HG02870 (cell line): ENCODE data around the gene CSF1R.
"Not testable (repeated sequence)": the region's sequence is repeated elsewhere in the genome, so short reads cannot be mapped to it uniquely, and the experiment has no call there.

Experiments
- ATAC-seq: cut with Tn5 transposase; IDR thresholded peaks from one replicate; pipeline ENCODE4 v1.9.1; 2021; ENCODE audit warnings: mild to moderate bottlenecking, moderate library complexity; ENCODE audit not compliant: unreplicated experiment

The CSF1R gene

GRCh38 chr5:150105928-150106615 is 19.7 kb upstream of the CSF1R start:
- no peak for ATAC-seq

DNA sequence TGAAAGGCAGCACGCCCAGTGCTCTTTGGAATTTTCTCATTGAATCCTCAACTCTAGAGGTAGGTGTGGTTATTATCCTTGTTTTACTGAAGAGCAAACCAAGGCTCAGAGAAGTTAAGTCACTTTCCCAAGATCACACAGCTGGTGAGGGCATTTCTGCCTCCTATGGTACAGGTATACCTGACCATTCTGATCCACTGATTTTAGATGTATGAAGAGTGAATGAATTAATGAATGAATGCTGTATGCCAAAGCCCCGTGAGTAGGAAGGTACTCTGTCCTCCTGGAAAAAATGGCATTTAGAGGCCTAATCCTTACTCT is 18.2 kb upstream of the CSF1R start:
- ATAC-seq = no peak

DNA sequence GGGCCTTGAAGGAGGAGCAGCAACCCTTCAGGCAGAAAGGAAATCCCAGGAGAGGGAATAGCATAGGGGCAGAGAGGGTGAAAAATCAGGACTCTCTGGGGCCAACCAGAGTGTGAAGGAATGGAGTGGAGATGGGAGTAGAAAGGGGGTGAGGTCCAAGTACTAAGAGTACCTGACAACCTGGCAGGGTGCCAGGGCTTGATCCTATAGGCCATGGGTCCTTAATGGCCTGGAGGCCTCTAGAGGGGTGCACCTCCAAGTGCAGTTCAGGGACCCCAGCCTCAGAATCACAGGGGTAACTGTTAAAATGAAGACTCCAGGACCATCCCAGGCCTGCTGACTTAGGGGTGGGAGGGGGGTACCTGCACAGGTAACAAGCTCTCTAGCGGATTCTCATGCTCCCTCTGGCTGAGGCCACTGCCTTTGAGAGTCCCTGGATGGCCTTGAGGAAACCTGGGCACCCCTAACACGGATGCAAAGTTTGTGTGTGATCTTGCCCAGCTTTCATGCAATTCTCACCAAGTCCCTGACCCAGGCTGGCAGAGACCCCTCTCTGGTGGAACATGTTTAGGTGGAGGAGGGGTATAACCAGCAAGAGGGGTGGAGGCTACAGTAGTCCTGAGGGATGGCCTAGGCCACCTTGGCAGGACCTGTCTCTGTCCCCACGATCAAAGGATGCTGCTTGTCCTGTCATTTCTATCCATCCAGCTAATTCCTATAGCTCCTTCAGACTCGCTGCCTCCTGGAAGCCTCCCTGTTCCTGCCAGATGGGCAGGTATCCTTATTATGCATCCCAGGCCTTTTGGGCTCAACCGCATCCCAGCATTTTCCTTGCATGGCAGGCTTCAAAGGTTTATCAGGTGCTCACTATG is 17.6 kb upstream of the CSF1R start:
- ATAC-seq = no peak

DNA sequence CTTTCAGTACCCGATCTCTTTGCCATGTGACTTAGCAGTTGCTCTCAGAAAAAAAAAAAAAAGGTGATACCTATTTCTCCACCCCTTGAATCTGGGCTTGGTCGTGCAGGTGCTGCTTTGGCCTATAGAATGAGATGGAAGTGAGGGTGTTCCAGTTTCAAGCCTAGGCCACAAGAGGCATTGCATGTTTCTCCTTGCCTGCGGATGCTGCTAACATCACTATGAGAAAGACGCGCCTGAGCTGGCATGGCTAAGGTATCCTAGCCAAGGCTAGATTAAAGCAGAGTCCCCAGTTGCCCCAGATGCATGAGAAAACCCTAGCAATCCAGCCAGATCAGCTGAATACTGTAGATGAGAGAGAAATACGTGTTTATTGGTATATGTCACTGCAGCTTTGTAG is 14.7 kb upstream of the CSF1R start:
- ATAC-seq = no peak

DNA sequence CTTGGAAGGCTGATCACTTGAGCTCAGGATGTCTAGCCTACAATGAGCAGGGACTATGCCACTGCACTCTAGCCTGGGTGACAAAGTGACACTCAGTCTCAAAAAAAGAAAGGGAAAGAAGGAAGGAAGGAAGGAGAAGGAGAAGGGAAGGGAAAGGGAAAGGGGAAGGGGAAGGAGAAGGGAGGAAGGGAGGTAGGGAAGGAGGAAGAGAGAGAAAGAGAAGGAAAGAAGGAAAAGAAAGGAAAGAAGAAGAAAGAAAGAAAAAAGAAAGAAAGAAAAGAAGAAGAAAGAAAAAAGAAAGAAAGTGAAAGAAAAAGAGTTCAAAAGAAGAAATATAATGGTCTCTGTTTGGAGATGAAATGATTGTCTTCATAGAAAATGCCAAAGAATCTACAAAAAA is 10.8 kb upstream of the CSF1R start:
- no peak for ATAC-seq

- ATAC-seq = peak; percentile 63
Measured at GRCh38 chr5:150092159-150092787, 5.9 kb upstream of the CSF1R start.

DNA sequence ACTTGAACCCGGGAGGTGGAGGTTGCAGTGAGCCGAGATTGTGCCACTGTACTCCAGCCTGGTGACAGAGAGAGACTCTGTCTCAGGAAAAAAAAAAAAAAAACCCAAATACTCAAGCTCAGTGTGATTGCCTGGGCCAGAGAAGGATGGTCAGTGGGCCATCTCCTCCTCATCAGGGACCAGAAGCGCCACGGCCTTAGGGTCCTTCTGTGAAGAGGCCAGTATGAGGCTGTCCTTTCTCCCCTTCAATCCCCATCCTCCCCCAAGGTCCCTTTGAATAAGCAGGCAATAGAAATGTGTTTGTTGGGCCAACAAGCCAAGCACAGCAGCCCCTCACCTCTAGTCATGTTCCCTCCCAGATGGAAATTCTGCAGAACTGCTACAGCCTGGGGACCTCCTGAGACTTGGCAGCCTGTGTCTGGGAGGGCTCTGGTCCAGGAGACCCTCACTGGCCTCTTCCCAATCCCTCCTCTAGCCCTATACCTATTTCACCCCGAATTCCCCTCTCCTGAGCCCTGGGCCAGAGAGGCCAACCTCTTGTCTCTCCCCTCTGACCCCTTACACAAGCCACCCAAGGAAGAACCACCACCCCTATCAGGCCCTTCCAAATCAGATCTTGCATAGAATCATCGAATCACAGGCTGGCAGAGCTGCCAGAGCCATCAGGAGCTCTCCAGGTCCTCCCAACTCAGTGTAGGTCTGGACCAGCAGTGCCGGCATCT is 1.0 kb downstream of the CSF1R start:
- ATAC-seq = no peak

- ATAC-seq = not testable (repeated sequence)
Measured at GRCh38 chr5:150084754-150085153, 1.6 kb downstream of the CSF1R start.

- ATAC-seq = no peak
Measured at GRCh38 chr5:150082889-150083288, 3.5 kb downstream of the CSF1R start.

DNA sequence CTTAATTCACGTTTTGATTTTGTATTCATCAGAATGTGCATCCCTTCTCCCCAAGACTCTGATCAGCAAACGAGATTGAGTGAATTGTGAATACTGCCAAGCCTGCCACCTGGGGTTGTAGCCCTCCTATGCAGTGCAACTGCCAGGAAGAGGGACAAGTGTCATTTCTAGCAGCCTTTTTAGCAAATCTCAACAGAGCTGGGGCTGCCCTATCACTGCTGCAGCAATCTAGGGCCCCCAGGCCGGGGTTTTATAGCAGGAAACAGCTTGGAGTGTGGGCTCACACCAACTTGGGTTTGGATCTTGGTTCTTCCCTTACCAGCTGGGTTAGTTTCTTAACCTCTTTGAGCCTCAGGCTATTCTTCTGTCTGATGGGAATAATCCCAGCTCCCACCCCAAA is 4.0 kb downstream of the CSF1R start:
- peak; percentile 22 for ATAC-seq

DNA sequence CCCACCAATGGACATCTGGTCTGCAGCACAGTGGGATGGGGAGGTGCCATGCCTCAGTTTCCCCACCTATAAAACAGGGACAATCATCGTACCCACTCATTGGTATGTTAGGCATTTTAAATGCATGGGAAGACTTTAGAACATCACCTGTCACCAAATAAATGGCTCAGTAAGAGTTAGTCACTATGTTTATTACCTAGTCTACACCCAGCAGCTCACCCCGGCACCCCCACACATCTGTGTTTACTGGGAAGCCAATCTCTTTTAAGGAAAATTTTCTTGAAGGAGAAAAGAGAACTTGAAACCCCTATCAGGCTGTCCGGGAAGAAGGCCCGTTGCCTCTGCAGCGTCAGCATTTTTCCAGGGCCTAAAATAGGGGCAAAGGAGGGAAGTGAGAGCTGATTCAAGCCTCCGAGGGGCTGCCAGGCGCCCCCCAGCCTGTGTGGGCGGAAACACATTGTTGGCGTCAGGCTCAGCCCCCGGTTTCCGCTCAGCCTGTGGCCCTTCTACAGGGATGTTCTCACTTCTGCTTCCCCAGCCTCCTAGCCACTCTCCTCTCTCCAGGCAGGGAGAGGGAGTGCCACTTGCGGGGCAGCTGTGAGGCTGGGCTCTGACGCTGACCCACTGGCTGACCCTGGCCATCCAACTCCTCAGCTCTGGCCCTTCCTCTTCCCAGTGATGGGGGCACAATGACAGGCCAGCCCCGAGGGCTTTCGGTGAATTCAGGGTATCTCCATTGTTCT is 4.6 kb downstream of the CSF1R start:
- peak; percentile 83 for ATAC-seq

DNA sequence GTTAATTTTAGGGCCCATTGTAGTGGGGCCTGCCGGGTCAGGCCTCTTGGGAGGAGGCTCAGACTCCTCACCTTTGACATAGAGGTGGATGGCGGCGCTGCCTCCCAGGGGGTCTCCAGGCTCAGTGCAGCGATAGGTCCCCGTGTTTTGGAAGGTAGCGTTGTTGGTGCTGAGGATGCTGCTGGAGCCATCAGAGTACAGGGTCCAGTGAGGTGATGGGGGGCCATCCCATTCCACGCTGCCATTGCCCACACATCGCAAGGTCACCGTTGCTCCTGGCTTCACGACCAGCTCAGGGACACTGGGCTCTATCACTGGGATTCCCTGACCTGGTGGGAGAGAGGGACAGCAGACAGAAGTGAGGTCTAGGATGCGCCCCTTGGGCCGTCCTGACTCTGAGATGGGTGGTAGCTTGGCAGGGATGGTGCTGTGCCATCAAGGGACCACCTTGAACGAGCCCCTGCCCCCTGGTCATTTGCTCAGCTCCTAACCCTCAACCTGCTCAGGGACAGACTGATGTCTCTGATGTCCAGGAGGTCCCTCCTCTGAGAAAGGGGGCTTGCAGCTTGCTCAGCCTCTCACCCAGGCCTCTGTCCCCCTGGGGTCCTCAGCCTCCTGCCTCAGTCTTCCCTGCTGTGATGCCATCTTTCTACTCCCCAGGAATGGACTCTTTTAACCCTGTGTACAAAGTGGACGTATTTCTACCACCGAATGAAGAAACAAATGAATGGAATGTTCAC is 5.5 kb downstream of the CSF1R start:
- ATAC-seq = no peak

DNA sequence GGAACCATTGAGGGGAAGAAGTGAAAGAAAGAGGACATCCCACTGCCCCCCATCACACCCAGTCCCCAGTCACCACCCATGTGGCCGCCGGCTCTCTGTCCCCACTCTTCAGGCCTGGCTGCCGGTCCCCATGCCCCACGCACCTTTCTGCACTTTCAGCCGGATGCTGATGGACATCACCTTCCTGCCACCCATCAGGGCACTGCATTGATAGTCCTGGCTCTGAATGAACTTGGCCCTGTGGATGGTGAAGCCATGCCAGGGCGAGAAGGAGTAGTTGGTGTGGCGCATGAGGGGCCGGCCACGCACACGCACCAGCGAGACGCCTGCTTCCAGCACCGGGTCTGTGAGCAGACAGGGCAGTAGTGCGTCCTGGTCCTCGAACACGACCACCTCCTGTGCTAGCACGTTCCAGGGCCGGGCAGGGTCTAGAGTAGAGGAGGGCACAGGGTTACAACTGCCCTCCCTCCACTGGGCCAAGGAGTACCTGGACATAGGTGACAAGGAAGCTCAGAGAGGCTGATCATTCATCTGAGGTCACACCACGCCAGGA is 6.4 kb downstream of the CSF1R start:
- no peak for ATAC-seq

GRCh38 chr5:150078802-150079689 is 7.3 kb downstream of the CSF1R start:
- no peak for ATAC-seq

DNA sequence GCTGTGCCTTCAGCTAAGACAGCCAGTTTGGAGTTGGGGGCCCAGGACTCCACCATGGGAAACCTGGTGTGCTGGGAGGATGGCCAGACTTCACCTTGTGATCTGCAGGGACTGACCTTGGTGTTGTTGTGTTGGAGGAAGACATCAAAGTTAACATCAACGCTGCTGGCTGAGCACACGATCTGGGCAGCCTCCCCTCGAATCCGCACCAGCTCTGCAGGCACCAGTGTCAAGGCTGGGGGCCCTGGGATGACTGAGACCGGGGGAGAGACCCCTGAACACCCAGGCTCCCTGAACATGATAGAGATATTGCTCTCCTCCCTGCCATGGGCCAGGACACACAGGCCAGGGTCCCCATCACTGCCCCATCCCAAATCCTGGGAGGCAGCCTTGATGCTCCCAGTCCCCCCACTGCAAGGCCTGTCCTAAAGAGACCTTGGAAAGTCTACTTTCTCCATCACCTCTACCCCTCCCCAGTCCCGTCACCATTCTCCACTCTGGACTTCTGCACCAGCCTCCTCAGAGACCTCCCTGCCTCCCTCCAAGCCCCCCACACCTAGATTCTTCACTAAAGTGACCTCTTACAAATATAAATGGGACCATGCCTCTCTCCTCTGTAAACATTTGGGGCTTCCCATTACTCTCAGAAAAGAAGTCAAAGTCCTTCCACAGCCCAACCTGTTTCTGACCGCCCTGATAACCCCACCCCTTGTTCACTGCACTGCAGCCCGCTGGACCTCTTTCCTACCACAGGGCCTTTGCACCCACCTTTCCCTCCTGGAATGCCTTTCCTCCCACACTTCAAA is 8.2 kb downstream of the CSF1R start:
- ATAC-seq = no peak

- no peak for ATAC-seq
Measured at GRCh38 chr5:150077060-150077459, 9.3 kb downstream of the CSF1R start.

DNA sequence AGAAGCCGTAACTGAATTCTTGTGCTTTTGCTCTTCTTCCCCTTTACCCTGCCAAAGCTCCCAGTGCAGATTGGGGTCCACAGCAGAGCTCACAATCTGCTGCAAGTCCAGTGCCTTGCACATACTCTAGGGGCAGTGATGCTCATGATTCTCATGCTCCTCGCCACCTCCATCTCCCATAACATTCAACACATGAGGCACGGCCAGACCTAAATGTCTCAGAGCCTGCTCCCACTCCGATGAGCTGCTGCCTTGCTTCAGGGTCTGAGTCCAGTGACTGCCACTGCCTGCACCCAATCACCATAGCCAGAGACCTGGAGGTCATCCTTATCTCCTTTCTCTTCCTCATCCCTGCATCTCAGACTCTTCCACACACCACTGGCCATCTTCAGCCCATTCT is 10.5 kb downstream of the CSF1R start:
- ATAC-seq = no peak

DNA sequence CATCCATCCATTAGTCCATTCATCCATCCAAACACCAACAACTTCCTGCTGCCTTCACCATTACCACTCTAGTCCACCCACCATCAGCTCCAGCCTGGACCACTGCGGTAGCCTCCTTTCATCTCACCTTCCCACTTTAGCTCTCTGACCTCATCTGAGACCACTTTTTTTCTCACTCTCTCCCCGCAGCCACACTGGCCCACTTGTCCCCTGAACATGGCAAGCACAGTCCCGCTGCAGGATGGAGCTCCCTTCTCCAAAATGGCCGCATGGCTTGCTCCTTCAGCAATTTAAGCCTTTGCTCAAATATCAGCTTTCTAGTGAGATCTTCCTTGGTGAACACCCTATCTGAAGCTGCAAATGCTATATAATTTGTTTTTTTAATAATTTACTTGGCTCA is 11.1 kb downstream of the CSF1R start:
- ATAC-seq = no peak
